K562 (cell line): Measurements from ENCODE around the gene RNASEH2C. TPM values are rescaled to one million over a fixed set of nuclear protein-coding genes. Genes with fewer than 3 reads are reported as not detected.
A peak's percentile ranks its signal among the peaks of the same experiment; 100 is the strongest.

Experiments used
- CCNT2 ChIP-seq: IDR thresholded peaks from 2 replicates; pipeline ENCODE4 v1.6.1; 2011; ENCODE audit warnings: borderline replicate concordance, low read depth, mild to moderate bottlenecking, moderate library complexity, mixed read lengths, low read length; ENCODE audit not compliant: insufficient read length; ENCODE audit errors: extremely low read depth
- CEBPZ ChIP-seq: fragments of 150-350 bp; IDR thresholded peaks from 2 replicates; pipeline ENCODE4 v1.6.1; 2014; ENCODE audit warnings: low read depth, mild to moderate bottlenecking, low read length, borderline replicate concordance
- ETV6 ChIP-seq, 3 experiments: fragments of 150-350 bp in 1 of 3; sonication (generic) in 1 of 3; formaldehyde crosslinking in 1 of 3; IDR thresholded peaks; 2 replicates each; pipeline versions ENCODE4 v1.6.1 to v1.8.0; 2014 to 2022; ENCODE audit warnings: borderline replicate concordance in 2 of 3, low read depth in 2 of 3, antibody characterized with exemption in 1 of 3, low read length in 1 of 3, mild to moderate bottlenecking in 1 of 3, missing genetic modification reagents in 1 of 3
- FOXO4 ChIP-seq: fragments of 450-650 bp; formaldehyde crosslinking; IDR thresholded peaks from 2 replicates; pipeline ENCODE4 v1.4.0; 2020; ENCODE audit warnings: mild to moderate bottlenecking, moderate library complexity
- GABPB2 ChIP-seq: fragments of 250-450 bp; sonication (Bioruptor Pico); conservative IDR thresholded peaks from 2 replicates; pipeline ENCODE4 v1.5.1; 2021; ENCODE audit warnings: mild to moderate bottlenecking
- ILF3 ChIP-seq: fragments of 450-650 bp; IDR thresholded peaks from 2 replicates; pipeline ENCODE4 v1.6.1; 2018; ENCODE audit warnings: antibody characterized with exemption, mild to moderate bottlenecking, moderate library complexity, borderline replicate concordance
- JUND ChIP-seq, 2 experiments: IDR thresholded peaks; 2 replicates in 1 of 2; 3 replicates in 1 of 2; pipeline ENCODE4 v1.6.1; 2011; ENCODE audit warnings: borderline replicate concordance in 2 of 2, low read depth in 2 of 2, low read length in 2 of 2, improper control_type of control experiment in 1 of 2, missing biosample characterization in 1 of 2, missing genetic modification characterization in 1 of 2, missing genetic modification reagents in 1 of 2
- KAT7 ChIP-seq: sonication (generic); formaldehyde crosslinking; IDR thresholded peaks from 2 replicates; pipeline ENCODE4 v1.8.0; 2022; ENCODE audit warnings: missing genetic modification reagents, mild to moderate bottlenecking, borderline replicate concordance
- KDM4B ChIP-seq, 2 experiments: fragments of 450-650 bp in 1 of 2; sonication (generic) in 1 of 2; IDR thresholded peaks; 2 replicates each; pipeline ENCODE4 v1.6.1; 2016 to 2017; ENCODE audit warnings: borderline replicate concordance in 2 of 2, antibody characterized with exemption in 1 of 2, low read depth in 1 of 2, mild to moderate bottlenecking in 1 of 2
- MYC ChIP-seq, 2 experiments: fragments of 250-450 bp in 1 of 2; sonication (Bioruptor Pico) in 1 of 2; IDR thresholded peaks; 2 replicates each; pipeline versions ENCODE4 v1.5.1 to v1.6.1; 2012 to 2021; ENCODE audit warnings: low read depth in 2 of 2, borderline replicate concordance in 1 of 2, improper control_type of control experiment in 1 of 2, low read length in 1 of 2, mild to moderate bottlenecking in 1 of 2, moderate library complexity in 1 of 2
- NCOA6 ChIP-seq: fragments of 450-650 bp; IDR thresholded peaks from 2 replicates; pipeline ENCODE4 v1.6.1; 2017; ENCODE audit warnings: mild to moderate bottlenecking
- NR2F6 ChIP-seq: fragments of 450-650 bp; formaldehyde crosslinking; IDR thresholded peaks from 2 replicates; pipeline ENCODE4 v1.4.0; 2020; ENCODE audit warnings: mild to moderate bottlenecking
- RB1 ChIP-seq: fragments of 450-650 bp; IDR thresholded peaks from 2 replicates; pipeline ENCODE4 v1.6.1; 2017; ENCODE audit warnings: low read depth, mild to moderate bottlenecking
- RBM15 ChIP-seq: fragments of 200-400 bp; formaldehyde crosslinking; IDR thresholded peaks from 2 replicates; pipeline ENCODE4 v1.6.1; 2018; ENCODE audit warnings: mild to moderate bottlenecking, low read length, moderate library complexity; ENCODE audit not compliant: insufficient read depth
- THRA ChIP-seq: fragments of 450-650 bp; IDR thresholded peaks from 2 replicates; pipeline ENCODE4 v1.6.1; 2017; ENCODE audit warnings: mild to moderate bottlenecking, moderate library complexity
- ZNF239 ChIP-seq: fragments of 250-450 bp; sonication (Bioruptor Pico); IDR thresholded peaks from 2 replicates; pipeline ENCODE4 v1.4.0; 2020; ENCODE audit warnings: mild to moderate bottlenecking
- ZNF696 ChIP-seq: fragments of 250-450 bp; sonication (Bioruptor Pico); conservative IDR thresholded peaks from 2 replicates; pipeline ENCODE4 v1.4.0; 2020; ENCODE audit warnings: mild to moderate bottlenecking, moderate library complexity
- polyA plus RNA-seq, 8 experiments: library from polyadenylated mRNA; depleted of rRNA in 4 of 8; stranded (reverse) in 5 of 8; unstranded in 3 of 8; fragments of >200 nt; fragmentation: Nextera tagmentation in 2 of 8; fragmentation: Illumina TruSeq in 1 of 8; extraction: Ambion mirVana in 2 of 8; extraction: Trizol in 1 of 8; gene quantifications; 2 replicates each; pipeline versions ENCODE4 v1.2.1 to v1.2.3, GENCODE V29; 2011 to 2014; ENCODE audit warnings: inconsistent platforms in 1 of 8, missing spikeins in 1 of 8
- total RNA-seq, 7 experiments: library from RNA; depleted of rRNA in 6 of 7; stranded (reverse); fragments of >200 nt in 6 of 7; fragmentation: Illumina TruSeq in 2 of 7; extraction: Trizol in 2 of 7; gene quantifications; 2 replicates each; pipeline versions ENCODE4 v1.2.1 to v1.2.3, GENCODE V29; 2011 to 2021; ENCODE audit warnings: low replicate concordance in 1 of 7

RNASEH2C gene
- total and polyA plus RNA-seq, 9 of the 15 experiments (the other 6 are each of a cell fraction or from before 2014, with no cell fraction given), result 5.4 to 78.2 (median 15.6) TPM

GRCh38 chr11:65712633-65713076, 7.9 kb downstream of the RNASEH2C start (continued):
- TF ChIP-seq KAT7 (CRISPR knock-in tag) (0 out of 2 replicates have a peak, but pooled peaks have one; percentile 44), ETV6 (IDR thresholded peaks at IDR 0.05; ENCODE audit: borderline replicate concordance in 1 of 2, low read depth in 2 of 2, low read length in 1 of 2) (no peak), ETV6 (CRISPR knock-in tag; IDR thresholded peaks at IDR 0.05; ENCODE audit: borderline replicate concordance) (no peak), NCOA6 (no peak), ZNF239 (CRISPR knock-in tag) (no peak), RBM15 (no peak), ZNF696 (CRISPR knock-in tag) (no peak), RB1 (no peak), CCNT2 (no peak), FOXO4 (CRISPR knock-in tag) (no peak), KDM4B (IDR thresholded peaks at IDR 0.05; ENCODE audit: borderline replicate concordance in 2 of 2, low read depth in 1 of 2) (no peak), ILF3 (no peak), CEBPZ (no peak), NR2F6 (CRISPR knock-in tag) (no peak), GABPB2 (CRISPR knock-in tag) (no peak), MYC (IDR thresholded peaks at IDR 0.05; ENCODE audit: low read depth, low read length) (no peak), MYC (CRISPR knock-in tag; IDR thresholded peaks at IDR 0.05; ENCODE audit: borderline replicate concordance, low read depth) (no peak), THRA (no peak), JUND (IDR thresholded peaks at IDR 0.05; ENCODE audit: borderline replicate concordance, low read depth, low read length) (no peak), JUND (tag; IDR thresholded peaks at IDR 0.05; ENCODE audit: borderline replicate concordance, low read depth, low read length) (no peak)
